B cell (primary cell): Measurements from ENCODE around the gene CUL9. TPM values are rescaled to one million over a fixed set of nuclear protein-coding genes. Genes with fewer than 3 reads are reported as not detected.

Experiments used
- ATAC-seq: fragments of 200-7000 bp; cut with Tn5 transposase; one replicate; pipeline ENCODE4 v1.10.0; 2021; ENCODE audit warnings: low read depth, mild to moderate bottlenecking, moderate number of reproducible peaks, moderate library complexity
- CTCF ChIA-PET: fragments of 350-600 bp; sonication (Branson Sonifier 250); formaldehyde crosslinking; loops from one replicate; lab custom pipeline; 2021; ENCODE audit warnings: antibody characterized with exemption, inconsistent platforms; lab: Charles Lee
- POLR2A ChIA-PET: fragments of 350-600 bp; sonication (Branson Sonifier 250); formaldehyde crosslinking; loops from one replicate; lab custom pipeline; 2021; ENCODE audit warnings: antibody characterized with exemption; lab: Charles Lee
- DNase-seq: peaks from one replicate; pipeline ENCODE4 v3.0.0; 2013
- H2AFZ ChIP-seq: 2 replicates; pipeline ENCODE4 v1.6.1; 2012; ENCODE audit warnings: mild to moderate bottlenecking, low read depth, low read length; ENCODE audit not compliant: insufficient read depth, poor library complexity, severe bottlenecking
- H3K27ac ChIP-seq, 2 donors: 1 replicate in 1 of 2; 2 replicates in 1 of 2; pipeline ENCODE4 v1.5.1; 2012 to 2013; ENCODE audit warnings: low read length in 2 of 2, mild to moderate bottlenecking in 2 of 2, moderate library complexity in 1 of 2
- H3K27me3 ChIP-seq, 4 experiments: fragments of 200-600 bp in 1 of 4; sonication (generic) in 1 of 4; replicated peaks in 1 of 4; 1 replicate in 2 of 4; 2 replicates in 2 of 4; pipeline versions ENCODE4 v1.6.1 to v1.7.0; 2013 to 2016; ENCODE audit warnings: low read length in 3 of 4, mild to moderate bottlenecking in 2 of 4, mixed read lengths in 1 of 4, moderate library complexity in 1 of 4; ENCODE audit not compliant: insufficient read depth in 4 of 4, control insufficient read depth in 3 of 4; ENCODE audit errors: control extremely low read depth in 1 of 4
- H3K36me3 ChIP-seq, 2 experiments: replicated peaks in 1 of 2; 1 replicate in 1 of 2; 2 replicates in 1 of 2; pipeline versions ENCODE4 v1.6.1 to v1.7.1; 2013; ENCODE audit warnings: low read length in 1 of 2; ENCODE audit not compliant: insufficient read depth in 2 of 2, control insufficient read depth in 1 of 2; ENCODE audit errors: control extremely low read depth in 1 of 2, extremely low read depth in 1 of 2
- H3K4me1 ChIP-seq, 2 donors: fragments of 200-600 bp in 1 of 2; sonication (generic) in 1 of 2; 1 replicate in 1 of 2; 2 replicates in 1 of 2; pipeline versions ENCODE4 v1.5.1 to v1.6.1; 2013 to 2017; ENCODE audit warnings: low read length in 2 of 2; ENCODE audit not compliant: control insufficient read depth in 2 of 2, insufficient read depth in 2 of 2
- H3K4me2 ChIP-seq: replicated peaks from 2 replicates; pipeline ENCODE3; 2012; ENCODE audit warnings: mild to moderate bottlenecking, low read depth, low read length; ENCODE audit not compliant: poor library complexity, severe bottlenecking
- H3K4me3 ChIP-seq, 5 experiments: fragments of 200-600 bp in 1 of 5; sonication (generic) in 1 of 5; 1 replicate in 3 of 5; 2 replicates in 2 of 5; pipeline versions ENCODE4 v1.5.1 to v1.7.0; 2011 to 2016; ENCODE audit warnings: low read length in 4 of 5, mild to moderate bottlenecking in 4 of 5, low read depth in 2 of 5, control low read depth in 1 of 5, moderate library complexity in 1 of 5; ENCODE audit not compliant: insufficient read depth in 1 of 5; ENCODE audit errors: control extremely low read depth in 1 of 5, extremely low read depth in 1 of 5
- H3K79me2 ChIP-seq: fragments of 200-600 bp; sonication (generic); one replicate; pipeline ENCODE4 v1.6.0; 2016; ENCODE audit warnings: low read length; ENCODE audit not compliant: control insufficient read depth, insufficient read depth
- H3K9ac ChIP-seq: fragments of 200-600 bp; sonication (generic); 2 replicates; pipeline ENCODE4 v1.6.1; 2017; ENCODE audit warnings: mild to moderate bottlenecking, low read length, moderate library complexity
- H3K9me3 ChIP-seq, 3 donors: one replicate each; pipeline versions ENCODE4 v1.6.1 to v1.7.1; 2013; ENCODE audit warnings: low read length in 2 of 3; ENCODE audit not compliant: control insufficient read depth in 2 of 3, insufficient read depth in 1 of 3; ENCODE audit errors: control extremely low read depth in 1 of 3
- H4K20me1 ChIP-seq: 2 replicates; pipeline ENCODE4 v1.6.0; 2012; ENCODE audit warnings: mild to moderate bottlenecking, low read length; ENCODE audit not compliant: insufficient read depth, control insufficient read depth, poor library complexity, severe bottlenecking
- H3K27ac Mint-ChIP-seq: one replicate; pipeline ENCODE4 v1.8.0; 2021; ENCODE audit warnings: mixed read lengths
- H3K27me3 Mint-ChIP-seq: one replicate; pipeline ENCODE4 v1.8.0; 2021; ENCODE audit warnings: mixed read lengths
- H3K4me1 Mint-ChIP-seq: one replicate; pipeline ENCODE4 v1.8.0; 2021; ENCODE audit warnings: mixed read lengths
- H3K4me3 Mint-ChIP-seq: one replicate; pipeline ENCODE4 v1.8.0; 2021; ENCODE audit warnings: mixed read lengths
- H3K9me3 Mint-ChIP-seq: one replicate; pipeline ENCODE4 v1.8.0; 2022; ENCODE audit warnings: mixed read lengths; ENCODE audit not compliant: insufficient read depth
- EZH2 ChIP-seq: IDR thresholded peaks from 2 replicates; pipeline ENCODE4 v1.6.1; 2012; ENCODE audit warnings: borderline replicate concordance, low read depth, mild to moderate bottlenecking, moderate library complexity, low read length; ENCODE audit not compliant: insufficient read depth, poor library complexity, severe bottlenecking
- WGBS: methylation state at CpG from one replicate; pipeline ENCODE4 v1.1.5; 2013; ENCODE audit warnings: missing lambda C conversion rate; ENCODE audit not compliant: insufficient coverage; 5-methylcytosine and 5-hydroxymethylcytosine counted together
- intact Hi-C: fragments of 100-400 bp; cut with micrococcal nuclease; formaldehyde crosslinking; loops from one replicate; pipeline ENCODE4 v1.10.0; 2022
- polyA plus RNA-seq: library from polyadenylated mRNA; depleted of rRNA; stranded (reverse); fragments of >200 nt; gene quantifications from 2 replicates; pipeline ENCODE4 v1.2.3, GENCODE V29; 2012
- total RNA-seq, 2 donors: library from RNA; stranded (reverse); fragments of 120-200 nt in 1 of 2; gene quantifications; 1 replicate in 1 of 2; 2 replicates in 1 of 2; pipeline versions ENCODE4 v1.2.3 to v1.2.4, GENCODE V29; 2013 to 2022
- TF ChIP-seq, protein P1 (sequence below): fragments of 200-600 bp; IDR thresholded peaks from one replicate; pipeline ENCODE4 v1.8.0; 2022; ENCODE audit warnings: antibody characterized with exemption, mild to moderate bottlenecking

Gene CUL9
- total and polyA plus RNA-seq, 2 donors (not counting 1 experiment from before 2014, with no cell fraction given), result 98.0 to 110 TPM

DNA sequence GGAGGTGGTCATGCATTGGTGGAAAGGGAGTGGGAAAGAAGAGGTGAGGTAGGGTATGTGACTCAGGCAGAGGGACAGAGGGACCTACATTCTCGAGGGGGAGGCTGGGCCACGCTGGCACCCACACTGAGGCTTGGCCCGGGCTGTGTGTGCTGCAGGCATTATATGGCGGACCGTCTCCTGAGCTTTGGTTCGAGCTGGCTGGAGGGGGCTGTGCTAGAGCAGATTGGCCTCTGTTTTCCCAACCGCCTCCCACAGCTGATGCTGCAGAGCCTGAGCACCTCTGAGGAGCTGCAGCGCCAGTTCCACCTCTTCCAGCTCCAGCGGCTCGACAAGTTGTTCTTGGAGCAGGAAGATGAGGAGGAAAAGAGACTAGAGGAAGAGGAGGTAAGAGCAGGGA, 23.9 kb downstream of the CUL9 start:
- Histone ChIP-seq H3K4me1 (no peaks in the 10 kb centered on the region), H3K27me3 (no peaks in the 10 kb centered on the region), H3K9me3 (no peaks in the 10 kb centered on the region), H2AFZ (no peak overlapping the region), H3K36me3 (peaks cover 0 to 22% of the 10 kb centered on the region in 2 experiments), H3K9ac (no peak overlapping the region), H4K20me1 (no peaks in the 10 kb centered on the region), H3K4me2 (no peak overlapping the region), H3K27ac (no peak overlapping the region), H3K4me3 (no peak overlapping the region), H3K79me2 (no peaks in the 10 kb centered on the region)
- Mint-ChIP-seq H3K9me3 (no peaks in the 10 kb centered on the region), H3K4me1 (no peaks in the 10 kb centered on the region), H3K4me3 (no peak overlapping the region), H3K27me3 (no peaks in the 10 kb centered on the region), H3K27ac (no peak overlapping the region)
- DNase-seq (no peak), ATAC-seq (no peak)
- 96% methylated on average over 10 of the region's 10 CpGs for WGBS
- ChIA-PET CTCF (interaction anchor here (0.6 kb wide), 1 partner anchor 271 kb away, joined by 5 read pairs; no protein-coding TSS in a partner anchor), POLR2A (interaction anchor here (0.7 kb wide), 1 partner anchor 28 kb away, joined by 10 read pairs; no protein-coding TSS in a partner anchor)
- intact Hi-C loops, result no loop called here
- TF ChIP-seq EZH2, result no peak
- TF ChIP-seq, protein P1, sequence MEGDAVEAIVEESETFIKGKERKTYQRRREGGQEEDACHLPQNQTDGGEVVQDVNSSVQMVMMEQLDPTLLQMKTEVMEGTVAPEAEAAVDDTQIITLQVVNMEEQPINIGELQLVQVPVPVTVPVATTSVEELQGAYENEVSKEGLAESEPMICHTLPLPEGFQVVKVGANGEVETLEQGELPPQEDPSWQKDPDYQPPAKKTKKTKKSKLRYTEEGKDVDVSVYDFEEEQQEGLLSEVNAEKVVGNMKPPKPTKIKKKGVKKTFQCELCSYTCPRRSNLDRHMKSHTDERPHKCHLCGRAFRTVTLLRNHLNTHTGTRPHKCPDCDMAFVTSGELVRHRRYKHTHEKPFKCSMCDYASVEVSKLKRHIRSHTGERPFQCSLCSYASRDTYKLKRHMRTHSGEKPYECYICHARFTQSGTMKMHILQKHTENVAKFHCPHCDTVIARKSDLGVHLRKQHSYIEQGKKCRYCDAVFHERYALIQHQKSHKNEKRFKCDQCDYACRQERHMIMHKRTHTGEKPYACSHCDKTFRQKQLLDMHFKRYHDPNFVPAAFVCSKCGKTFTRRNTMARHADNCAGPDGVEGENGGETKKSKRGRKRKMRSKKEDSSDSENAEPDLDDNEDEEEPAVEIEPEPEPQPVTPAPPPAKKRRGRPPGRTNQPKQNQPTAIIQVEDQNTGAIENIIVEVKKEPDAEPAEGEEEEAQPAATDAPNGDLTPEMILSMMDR, result no peak

DNA sequence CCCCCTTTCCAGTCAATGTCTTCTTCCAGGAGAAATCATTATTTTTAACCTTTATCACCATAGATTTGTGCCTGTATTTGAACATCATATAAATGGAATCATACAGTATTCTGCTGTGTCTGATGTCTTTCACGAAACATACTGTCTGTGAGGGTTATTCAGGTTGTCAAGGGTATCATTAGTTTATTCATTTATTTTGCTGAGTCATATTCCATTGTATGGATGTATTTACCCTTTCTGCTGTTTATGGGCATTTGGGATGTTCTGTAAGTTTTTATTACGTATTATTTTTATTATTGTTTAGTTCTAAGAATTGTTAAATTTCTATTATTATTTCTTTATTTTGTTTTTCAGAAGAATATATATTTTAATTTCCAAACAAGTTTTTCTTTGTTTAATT, 25.3 kb downstream of the CUL9 start:
- Mint-ChIP-seq H3K27me3 (no peaks in the 10 kb centered on the region), H3K9me3 (no peaks in the 10 kb centered on the region), H3K4me1 (no peaks in the 10 kb centered on the region), H3K27ac (no peak overlapping the region), H3K4me3 (no peak overlapping the region)
- Histone ChIP-seq H3K4me3 (no peak overlapping the region), H2AFZ (no peak overlapping the region), H3K9ac (no peak overlapping the region), H3K4me2 (no peak overlapping the region), H3K4me1 (no peaks in the 10 kb centered on the region), H3K9me3 (no peaks in the 10 kb centered on the region), H3K79me2 (no peaks in the 10 kb centered on the region), H3K36me3 (peaks cover 0 to 22% of the 10 kb centered on the region in 2 experiments), H3K27me3 (no peaks in the 10 kb centered on the region), H3K27ac (no peak overlapping the region), H4K20me1 (no peaks in the 10 kb centered on the region)
- POLR2A ChIA-PET, result no interaction called here
- no peak for DNase-seq
- ATAC-seq, result no peak
- intact Hi-C loops, result no loop called here
- WGBS, result no CpG with 5 or more reads among the region's 2 CpGs
- TF ChIP-seq, protein P1, result no peak
- TF ChIP-seq EZH2, result no peak
- CTCF ChIA-PET, result no interaction called here
